SK-N-MC (cell line): ENCODE results near the gene PODNL1.

ENCODE experiments used
- EZH2 ChIP-seq: fragments of 200-600 bp; sonication (generic); IDR thresholded peaks from one replicate; pipeline ENCODE4 v1.6.1; 2017; ENCODE audit warnings: antibody characterized with exemption
- POLR2AphosphoS5 ChIP-seq: IDR thresholded peaks from 2 replicates; pipeline ENCODE4 v1.6.1; 2012; ENCODE audit warnings: mild to moderate bottlenecking, low read depth, low read length, borderline replicate concordance

- TF ChIP-seq POLR2AphosphoS5 (no peak), EZH2 (no peak)
Measured at GRCh38 chr19:13881251-13881691, 56.9 kb downstream of the PODNL1 start.
